Measurements from ENCODE around the gene PLEKHM3.

DNA sequence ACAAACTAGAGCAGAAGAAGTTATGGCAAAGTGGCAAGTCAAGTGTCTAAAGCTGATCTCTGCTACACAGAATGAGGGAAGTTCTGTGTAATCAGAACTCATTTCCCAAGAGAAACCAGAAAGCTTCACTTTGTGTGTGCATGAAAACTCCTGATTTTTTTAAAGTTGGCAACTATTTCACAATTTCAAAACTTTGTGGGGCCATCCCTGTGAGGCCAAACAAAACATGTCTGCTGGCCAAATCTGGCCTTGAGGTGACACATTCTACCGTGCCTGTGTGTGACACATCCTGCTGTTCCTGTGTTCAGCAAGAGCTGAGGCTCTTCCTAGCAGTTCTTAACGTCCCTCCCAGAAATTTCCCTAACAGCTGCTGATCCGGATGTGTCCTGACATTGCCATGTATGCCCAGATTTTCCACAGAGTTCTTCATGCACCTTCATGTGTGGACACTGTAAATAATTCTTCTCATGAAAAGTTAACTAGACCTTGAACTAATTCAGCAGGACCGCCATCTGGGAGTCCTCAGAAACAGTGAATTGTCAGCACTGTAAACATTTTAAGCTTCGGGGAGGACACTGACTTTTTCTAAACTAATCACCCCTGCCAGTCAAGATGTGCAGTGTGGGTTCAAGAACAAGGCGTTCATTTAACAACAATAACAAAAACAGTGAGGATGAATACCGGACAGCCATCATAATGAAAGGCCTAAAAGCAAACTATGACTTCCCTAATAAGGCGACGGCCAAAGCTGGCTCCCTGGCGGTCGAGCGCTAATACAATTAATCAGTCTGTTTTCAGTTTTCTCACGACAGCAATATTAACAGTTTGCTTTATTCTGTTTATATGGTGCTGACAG lies 99.0 kb downstream of the PLEKHM3 start:
- TF ChIP-seq EZH2 (IDR thresholded peaks at IDR 0.05; ENCODE audit: insufficient read depth, poor library complexity, severe bottlenecking) (no peak), EZH2phosphoT487 (IDR thresholded peaks at IDR 0.05; ENCODE audit: insufficient read depth, low read depth) (no peak)
